Mesenchymal stem cell (in vitro differentiated cells and primary cell): ENCODE data around the gene HOXA7.

Experiments used
- DNase-seq: peaks from one replicate; pipeline ENCODE4 v3.0.0-alpha.2; 2013
- H2AFZ ChIP-seq: one replicate; pipeline ENCODE4 v1.6.1; 2013; ENCODE audit warnings: low read depth, mild to moderate bottlenecking, control low read depth, inconsistent platforms, low read length, moderate library complexity
- H2AK5ac ChIP-seq: 2 replicates; pipeline ENCODE4 v1.6.1; 2013; ENCODE audit warnings: low read length, moderate library complexity, mild to moderate bottlenecking, inconsistent platforms; ENCODE audit not compliant: severe bottlenecking
- H2BK120ac ChIP-seq: one replicate; pipeline ENCODE4 v1.6.1; 2013; ENCODE audit warnings: low read depth, mild to moderate bottlenecking, inconsistent platforms, low read length, moderate library complexity
- H2BK12ac ChIP-seq, 2 experiments: one replicate each; pipeline ENCODE4 v1.6.1; 2013; ENCODE audit warnings: inconsistent platforms in 2 of 2, low read length in 2 of 2, mild to moderate bottlenecking in 2 of 2, moderate library complexity in 2 of 2, control low read depth in 1 of 2
- H2BK15ac ChIP-seq: one replicate; pipeline ENCODE4 v1.6.1; 2013; ENCODE audit warnings: mild to moderate bottlenecking, low read depth, inconsistent platforms; ENCODE audit not compliant: poor library complexity, severe bottlenecking
- H2BK5ac ChIP-seq: 2 replicates; pipeline ENCODE4 v1.6.1; 2013; ENCODE audit warnings: low read depth, mild to moderate bottlenecking, low read length, control low read depth, inconsistent platforms; ENCODE audit not compliant: poor library complexity, severe bottlenecking
- H3K14ac ChIP-seq, 2 experiments: one replicate each; pipeline ENCODE4 v1.6.1; 2013; ENCODE audit warnings: inconsistent platforms in 2 of 2, low read length in 2 of 2, control low read depth in 1 of 2, mild to moderate bottlenecking in 1 of 2, moderate library complexity in 1 of 2
- H3K18ac ChIP-seq, 2 experiments: one replicate each; pipeline ENCODE4 v1.6.1; 2013; ENCODE audit warnings: inconsistent platforms in 2 of 2, low read length in 2 of 2, control low read depth in 1 of 2, low read depth in 1 of 2, mild to moderate bottlenecking in 1 of 2
- H3K23ac ChIP-seq, 2 experiments: one replicate each; pipeline ENCODE4 v1.6.1; 2013; ENCODE audit warnings: inconsistent platforms in 2 of 2, low read length in 2 of 2, mild to moderate bottlenecking in 2 of 2, moderate library complexity in 2 of 2, control low read depth in 1 of 2
- H3K27ac ChIP-seq: 2 replicates; pipeline ENCODE4 v1.5.1; 2013; ENCODE audit warnings: mild to moderate bottlenecking, moderate library complexity, low read length, control low read depth, inconsistent platforms; ENCODE audit not compliant: poor library complexity, severe bottlenecking
- H3K27me3 ChIP-seq, 2 experiments: 2 replicates each; pipeline versions ENCODE4 v1.6.1 to v1.7.0; 2013; ENCODE audit warnings: low read length in 2 of 2, mild to moderate bottlenecking in 2 of 2, moderate library complexity in 2 of 2, control low read depth in 1 of 2, inconsistent platforms in 1 of 2; ENCODE audit not compliant: control insufficient read depth in 1 of 2, insufficient read depth in 1 of 2
- H3K36me3 ChIP-seq, 2 experiments: 2 replicates each; pipeline versions ENCODE4 v1.6.1 to v1.7.0; 2013; ENCODE audit warnings: low read length in 2 of 2, control low read depth in 1 of 2, inconsistent platforms in 1 of 2, low read depth in 1 of 2, mild to moderate bottlenecking in 1 of 2; ENCODE audit not compliant: insufficient read depth in 2 of 2, control insufficient read depth in 1 of 2
- H3K4ac ChIP-seq, 2 experiments: one replicate each; pipeline ENCODE4 v1.6.1; 2013; ENCODE audit warnings: inconsistent platforms in 2 of 2, low read length in 2 of 2, mild to moderate bottlenecking in 2 of 2, moderate library complexity in 2 of 2, control low read depth in 1 of 2, low read depth in 1 of 2
- H3K4me1 ChIP-seq: 2 replicates; pipeline ENCODE4 v1.6.1; 2013; ENCODE audit warnings: low read depth, low read length, control low read depth; ENCODE audit not compliant: control insufficient read depth, insufficient read depth
- H3K4me2 ChIP-seq: 2 replicates; pipeline ENCODE4 v1.6.1; 2013; ENCODE audit warnings: low read length, mild to moderate bottlenecking, inconsistent platforms; ENCODE audit not compliant: poor library complexity, severe bottlenecking
- H3K4me3 ChIP-seq, 2 experiments: 2 replicates each; pipeline versions ENCODE4 v1.5.1 to v1.7.0; 2013; ENCODE audit warnings: low read length in 2 of 2, mild to moderate bottlenecking in 2 of 2, control low read depth in 1 of 2, low read depth in 1 of 2; ENCODE audit not compliant: insufficient read depth in 1 of 2
- H3K79me1 ChIP-seq: replicated peaks from 2 replicates; pipeline ENCODE4 v1.6.1; 2013; ENCODE audit warnings: mild to moderate bottlenecking, control low read depth, low read length, inconsistent platforms; ENCODE audit not compliant: poor library complexity, severe bottlenecking
- H3K9ac ChIP-seq: 2 replicates; pipeline ENCODE4 v1.7.0; 2013; ENCODE audit warnings: mild to moderate bottlenecking, low read length, moderate library complexity
- H3K9me3 ChIP-seq: 2 replicates; pipeline ENCODE4 v1.7.0; 2013; ENCODE audit warnings: mild to moderate bottlenecking, low read length; ENCODE audit not compliant: control insufficient read depth
- H4K8ac ChIP-seq: one replicate; pipeline ENCODE4 v1.6.1; 2013; ENCODE audit warnings: inconsistent platforms, mild to moderate bottlenecking, low read length, moderate library complexity
- H4K91ac ChIP-seq: one replicate; pipeline ENCODE4 v1.6.1; 2013; ENCODE audit warnings: mild to moderate bottlenecking, low read length, inconsistent platforms
- WGBS: methylation state at CpG from one replicate; pipeline ENCODE4 v1.1.7; 2013; ENCODE audit warnings: mixed read lengths; 5-methylcytosine and 5-hydroxymethylcytosine counted together

Gene HOXA7

DNA sequence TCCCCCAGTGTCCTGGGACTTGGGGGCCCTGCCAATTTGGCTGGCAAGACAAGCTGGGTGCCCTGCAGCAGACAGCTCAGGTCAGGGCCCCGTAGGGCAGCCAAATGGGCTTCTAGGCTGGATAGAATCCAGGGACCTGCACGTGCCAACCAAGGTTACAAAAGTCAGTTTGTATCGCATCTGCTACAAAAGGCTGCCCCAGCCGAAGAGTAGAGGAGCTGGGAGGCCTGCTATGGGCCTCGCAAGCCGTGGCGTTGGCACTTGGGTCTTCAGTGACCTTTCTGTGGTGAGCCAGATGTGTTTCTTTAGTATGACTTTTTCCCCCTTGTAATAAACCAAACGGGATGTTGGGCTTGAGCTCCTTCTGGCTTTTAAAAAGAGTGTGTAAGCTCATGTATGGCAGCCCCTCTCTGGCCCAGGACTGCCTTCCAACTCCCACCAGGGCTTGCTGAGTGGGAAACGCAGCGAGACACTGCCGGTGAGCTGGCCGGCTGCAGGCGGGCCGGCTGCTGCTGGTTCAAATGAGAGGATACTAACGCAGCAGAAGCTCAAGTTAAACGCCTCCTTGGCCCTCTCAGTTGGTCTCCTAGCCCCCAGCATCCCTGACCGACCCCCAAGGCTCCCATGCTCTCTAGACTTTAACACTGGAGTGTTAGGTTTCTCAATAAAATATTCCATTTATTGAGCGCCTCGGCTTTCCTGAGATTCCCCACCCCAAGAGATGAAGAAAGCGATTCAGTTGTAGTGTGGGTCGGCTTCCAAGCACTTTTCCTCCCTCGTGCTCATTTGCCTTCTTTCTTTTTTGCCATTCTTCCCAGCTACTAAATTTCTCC, 20.7 kb upstream of the HOXA7 start:
- Histone ChIP-seq H3K4me2 (peak overlapping the region; percentile 60), H2AFZ (no peak overlapping the region), H4K8ac (no peak overlapping the region), H3K14ac (no peak overlapping the region), H3K4me3 (peak overlapping the region; percentile 69 to 92), H3K79me1 (no peaks in the 10 kb centered on the region), H3K27me3 (peaks cover 0 to 1% of the 10 kb centered on the region in 2 experiments), H2BK5ac (peak overlapping the region; percentile 86), H3K36me3 (peaks cover 6 to 51% of the 10 kb centered on the region in 2 experiments), H3K9ac (peak overlapping the region; percentile 90), H3K18ac (no peak overlapping the region), H2BK120ac (no peak overlapping the region), H2AK5ac (peak overlapping the region; percentile 36), H2BK12ac (no peak overlapping the region), H3K23ac (no peak overlapping the region), H2BK15ac (no peak overlapping the region), H3K4me1 (peaks cover 16% of the 10 kb centered on the region), H3K4ac (no peak overlapping the region), H3K9me3 (no peaks in the 10 kb centered on the region), H4K91ac (no peak overlapping the region), H3K27ac (peak overlapping the region; percentile 71)
- no peak for DNase-seq
- 65% methylated on average over 22 of the region's 22 CpGs for WGBS

DNA sequence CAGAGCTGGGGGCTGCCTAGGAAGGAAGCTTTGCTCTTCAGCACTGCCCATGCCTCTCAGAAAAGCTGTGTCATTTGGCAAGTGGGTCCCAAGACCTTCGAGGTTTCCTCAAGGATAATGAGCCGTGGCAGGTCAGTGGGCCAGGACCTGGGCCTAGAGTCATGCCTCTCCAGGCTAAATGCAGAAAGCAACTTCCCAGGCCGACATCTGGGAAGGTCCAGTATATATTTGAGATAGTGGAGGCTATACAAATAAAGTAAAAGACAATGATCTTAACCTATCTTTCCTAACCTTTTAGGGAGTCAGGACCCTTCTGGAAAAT, 20.0 kb upstream of the HOXA7 start:
- H3K79me1 ChIP-seq, result no peaks in the 10 kb centered on the region
- H3K4me1 ChIP-seq, result peaks cover 10% of the 10 kb centered on the region
- H2AFZ ChIP-seq, result no peak overlapping the region
- H3K4me2 ChIP-seq, result peak overlapping the region; percentile 60
- H4K8ac ChIP-seq, result no peak overlapping the region
- no peak overlapping the region for H4K91ac ChIP-seq
- H3K18ac ChIP-seq, result no peak overlapping the region
- H3K4ac ChIP-seq, result no peak overlapping the region
- 67% methylated on average over 2 of the region's 3 CpGs for WGBS
- H3K23ac ChIP-seq, result no peak overlapping the region
- H2AK5ac ChIP-seq, result no peak overlapping the region
- H3K9ac ChIP-seq, result peak overlapping the region; percentile 90
- H2BK120ac ChIP-seq, result no peak overlapping the region
- H3K27ac ChIP-seq, result peak overlapping the region; percentile 71
- H3K27me3 ChIP-seq, result peaks cover 0 to 6% of the 10 kb centered on the region in 2 experiments
- H3K14ac ChIP-seq, result no peak overlapping the region
- no peak for DNase-seq
- peak overlapping the region; percentile 61 to 92 for H3K4me3 ChIP-seq
- peaks cover 3 to 52% of the 10 kb centered on the region in 2 experiments for H3K36me3 ChIP-seq
- no peak overlapping the region for H2BK5ac ChIP-seq
- no peak overlapping the region for H2BK15ac ChIP-seq
- no peaks in the 10 kb centered on the region for H3K9me3 ChIP-seq
- no peak overlapping the region for H2BK12ac ChIP-seq

DNA sequence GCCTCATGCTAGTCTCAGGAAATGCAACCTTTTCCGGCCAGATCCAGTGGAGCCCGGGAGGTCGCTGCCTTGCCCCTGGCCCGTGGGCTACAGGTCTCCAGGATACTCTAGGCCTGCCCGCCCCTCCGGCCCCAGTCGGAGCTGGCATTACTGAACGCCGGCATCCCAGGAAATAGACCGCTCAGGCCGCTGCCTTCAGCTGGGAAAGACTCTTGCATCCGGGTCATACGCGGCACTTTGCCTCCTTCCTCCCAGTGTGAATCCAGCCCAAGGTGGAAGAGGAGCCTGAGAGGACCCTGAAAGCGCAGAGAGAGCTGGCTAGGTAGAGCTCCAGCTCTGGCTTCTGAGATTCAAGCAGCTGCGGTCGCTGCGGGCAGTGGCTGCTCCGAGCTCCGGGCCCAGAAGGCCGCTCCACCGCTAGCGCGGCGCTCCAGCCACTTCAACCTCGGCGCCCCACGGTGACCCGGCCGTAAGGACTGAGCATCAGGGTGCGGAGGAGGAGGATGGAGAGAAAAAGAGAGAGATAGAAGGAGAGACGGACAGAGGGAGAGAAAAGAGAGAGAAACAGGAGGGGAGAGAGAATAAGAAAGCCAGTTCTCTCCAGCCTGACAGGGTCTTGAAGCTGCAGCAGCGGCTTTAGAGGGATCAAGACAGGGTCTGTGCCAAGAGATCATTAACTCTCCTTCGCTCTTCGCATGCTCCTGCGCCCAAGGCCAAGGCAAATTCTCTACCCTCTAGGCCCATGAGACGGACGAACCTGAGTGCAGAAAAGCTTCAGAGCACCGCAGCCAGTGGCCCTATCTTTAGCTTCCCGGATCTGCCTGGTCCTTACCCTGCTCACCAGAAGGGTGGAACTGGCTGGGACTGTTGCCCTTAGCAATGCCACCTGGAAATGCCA, 19.4 kb upstream of the HOXA7 start:
- Histone ChIP-seq H2BK5ac (peak overlapping the region; percentile 20), H3K9me3 (no peaks in the 10 kb centered on the region), H2AFZ (no peak overlapping the region), H4K91ac (no peak overlapping the region), H2AK5ac (no peak overlapping the region), H3K27ac (peak overlapping the region; percentile 71), H2BK120ac (no peak overlapping the region), H2BK12ac (no peak overlapping the region), H3K18ac (peak overlapping the region in 1 of 2 experiments; percentile 18), H3K4me1 (peaks cover 7% of the 10 kb centered on the region), H3K14ac (no peak overlapping the region), H3K27me3 (peaks cover 0 to 8% of the 10 kb centered on the region in 2 experiments), H3K4ac (no peak overlapping the region), H3K23ac (no peak overlapping the region), H2BK15ac (no peak overlapping the region), H3K4me2 (peak overlapping the region; percentile 60), H3K79me1 (no peaks in the 10 kb centered on the region), H3K4me3 (peak overlapping the region; percentile 61 to 92), H4K8ac (no peak overlapping the region), H3K9ac (peak overlapping the region; percentile 90), H3K36me3 (peaks cover 4 to 55% of the 10 kb centered on the region in 2 experiments)
- WGBS, result 51% methylated on average over 40 of the region's 40 CpGs
- DNase-seq, result no peak
